GM19467 (cell line): ENCODE results near the gene AAMDC.
"Not testable (repeated sequence)": the region's sequence is repeated elsewhere in the genome, so short reads cannot be mapped to it uniquely, and the experiment has no call there.

ENCODE experiments used
- ATAC-seq: cut with Tn5 transposase; IDR thresholded peaks from one replicate; pipeline ENCODE4 v1.9.1; 2021; ENCODE audit warnings: mild to moderate bottlenecking, moderate library complexity; ENCODE audit not compliant: unreplicated experiment

Gene AAMDC

DNA sequence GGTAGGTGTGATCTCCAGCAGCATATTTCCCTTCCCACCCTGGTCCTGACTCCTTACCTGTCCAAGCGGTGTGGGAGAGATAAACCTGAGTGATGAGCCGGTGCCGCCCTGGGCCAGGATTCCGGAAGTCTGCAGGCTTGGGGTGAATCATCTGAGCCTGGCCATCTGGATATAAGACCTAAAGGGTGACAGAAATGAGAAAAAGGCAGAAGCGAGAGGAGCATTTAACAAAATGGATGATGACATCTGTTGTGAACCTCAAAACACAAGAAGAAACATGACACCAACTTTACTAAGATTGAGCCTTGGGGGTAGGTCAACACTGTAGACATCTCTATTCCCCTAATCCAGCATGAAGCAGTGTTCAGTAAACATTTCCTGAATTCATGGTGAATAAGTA is 62.8 kb downstream of the AAMDC start:
- no peak for ATAC-seq

DNA sequence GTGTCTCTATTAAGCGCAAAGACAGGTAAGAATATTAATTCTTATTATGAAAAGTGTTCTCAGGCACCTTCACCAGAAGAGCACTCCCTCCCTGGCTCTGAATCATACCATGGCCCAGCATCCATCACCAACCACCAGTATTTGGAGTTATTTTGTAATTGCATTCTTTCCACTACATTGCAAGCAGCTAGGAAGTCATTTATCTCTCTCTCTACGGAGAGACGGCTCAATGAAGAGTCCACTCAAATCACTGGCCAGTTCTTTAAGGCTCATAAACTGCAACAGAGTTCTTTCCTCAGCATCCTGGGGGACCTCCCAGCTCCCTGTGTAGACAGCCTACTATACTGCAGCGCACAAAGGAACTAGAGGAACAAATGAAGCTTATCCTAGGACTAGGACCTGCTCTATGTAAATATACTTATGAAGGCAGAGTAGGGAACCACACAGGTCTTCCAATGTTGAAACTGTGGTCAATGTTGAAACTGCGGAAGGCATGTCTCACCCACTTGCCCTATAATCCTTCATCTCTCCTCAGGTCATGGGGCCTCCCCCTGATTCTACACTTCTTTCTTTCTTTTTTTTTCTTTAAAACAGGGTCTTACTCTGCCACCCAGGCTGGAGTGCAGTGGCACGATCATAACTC is 63.4 kb downstream of the AAMDC start:
- no peak for ATAC-seq

DNA sequence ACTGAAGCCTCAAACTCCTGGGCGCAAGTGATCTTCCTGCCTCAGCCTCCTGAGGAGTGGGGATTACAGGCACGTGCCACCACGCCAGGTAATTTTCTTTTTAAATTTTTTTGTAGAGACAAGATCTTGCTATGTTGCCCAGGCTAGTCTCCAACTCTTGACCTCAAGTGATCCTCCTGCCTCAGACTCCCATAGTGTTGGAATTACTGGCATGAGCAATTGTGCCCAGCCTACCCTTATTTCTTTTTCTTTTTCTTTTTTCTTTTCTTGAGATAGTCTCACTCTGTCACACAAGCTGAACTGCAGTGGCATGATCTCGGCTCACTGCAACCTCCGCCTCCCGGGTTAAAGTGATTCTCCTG is 63.9 kb downstream of the AAMDC start:
- ATAC-seq, result no peak

DNA sequence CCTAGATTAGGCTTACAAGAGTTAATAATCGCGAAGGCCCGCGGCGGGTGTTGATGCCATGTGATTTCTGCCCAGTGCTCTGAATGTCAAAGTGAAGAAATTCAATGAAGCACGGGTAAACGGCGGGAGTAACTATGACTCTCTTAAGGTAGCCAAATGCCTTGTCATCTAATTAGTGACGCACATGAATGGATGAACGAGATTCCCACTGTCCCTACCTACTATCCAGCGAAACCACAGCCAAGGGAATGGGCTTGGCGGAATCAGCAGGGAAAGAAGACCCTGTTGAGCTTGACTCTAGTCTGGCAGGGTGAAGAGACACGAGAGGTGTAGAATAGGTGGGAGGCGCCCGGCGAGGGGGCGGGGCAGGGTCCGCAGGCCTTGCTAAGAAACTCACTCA is 65.5 kb downstream of the AAMDC start:
- no peak for ATAC-seq

DNA sequence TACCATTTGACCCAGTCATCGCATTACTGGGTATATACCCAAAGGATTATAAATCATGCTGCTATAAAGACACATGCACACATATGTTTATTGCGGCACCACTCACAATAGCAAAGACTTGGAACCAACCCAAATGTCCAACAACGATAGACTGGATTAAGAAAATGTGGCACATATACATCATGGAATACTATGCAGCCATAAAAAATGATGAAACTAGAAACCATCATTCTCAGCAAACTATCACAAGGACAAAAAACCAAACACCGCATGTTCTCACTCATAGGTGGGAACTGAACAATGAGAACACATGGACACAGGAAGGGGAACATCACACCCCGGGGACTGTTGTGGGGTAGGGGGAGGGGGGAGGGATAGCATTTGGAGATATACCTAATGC is 68.1 kb downstream of the AAMDC start:
- not testable (repeated sequence) for ATAC-seq

DNA sequence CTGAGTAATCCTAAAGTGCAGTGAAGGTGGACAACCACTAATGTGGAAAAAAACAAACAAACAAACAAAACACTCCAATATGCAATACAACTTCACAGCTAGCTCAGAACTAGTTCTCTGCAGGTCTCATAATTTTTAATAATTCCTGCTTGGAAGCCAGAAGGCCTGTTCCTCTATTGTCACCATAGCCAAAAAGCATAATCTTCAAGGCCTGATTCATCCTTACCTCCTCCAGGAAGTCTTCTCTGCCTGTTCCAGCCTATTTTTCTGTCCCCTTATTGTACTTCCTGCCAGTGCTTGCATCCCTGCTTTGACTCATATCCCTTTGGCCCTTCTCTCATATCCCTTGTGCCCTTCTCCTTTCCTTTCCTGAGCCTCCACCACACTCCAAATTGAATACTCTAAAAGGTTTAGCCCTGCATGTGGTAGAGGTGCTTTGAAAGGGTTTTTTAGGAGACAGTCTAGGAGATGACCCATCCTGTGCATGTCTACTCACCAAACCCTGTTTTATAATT is 69.2 kb downstream of the AAMDC start:
- ATAC-seq, result not testable (repeated sequence)

DNA sequence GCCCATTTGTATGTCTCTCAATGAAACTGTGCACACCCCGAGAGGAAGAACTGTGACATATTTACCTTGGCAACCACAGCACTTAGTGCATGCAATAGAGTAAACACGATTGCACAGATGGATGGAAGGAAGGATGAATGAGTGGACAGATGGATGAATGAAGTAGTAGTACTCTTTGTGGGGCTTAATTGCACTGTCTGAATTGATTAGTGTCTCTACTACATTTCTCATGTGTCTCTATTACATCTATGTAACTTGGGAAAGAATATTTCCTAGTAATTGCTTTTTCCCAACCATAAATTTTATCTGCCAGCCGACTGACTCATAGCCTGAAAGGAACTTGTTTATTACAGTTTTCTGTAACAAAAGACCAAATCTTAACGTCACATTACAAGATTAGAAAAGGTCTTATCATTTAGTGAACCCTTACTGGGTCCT is 69.7 kb downstream of the AAMDC start:
- not testable (repeated sequence) for ATAC-seq

DNA sequence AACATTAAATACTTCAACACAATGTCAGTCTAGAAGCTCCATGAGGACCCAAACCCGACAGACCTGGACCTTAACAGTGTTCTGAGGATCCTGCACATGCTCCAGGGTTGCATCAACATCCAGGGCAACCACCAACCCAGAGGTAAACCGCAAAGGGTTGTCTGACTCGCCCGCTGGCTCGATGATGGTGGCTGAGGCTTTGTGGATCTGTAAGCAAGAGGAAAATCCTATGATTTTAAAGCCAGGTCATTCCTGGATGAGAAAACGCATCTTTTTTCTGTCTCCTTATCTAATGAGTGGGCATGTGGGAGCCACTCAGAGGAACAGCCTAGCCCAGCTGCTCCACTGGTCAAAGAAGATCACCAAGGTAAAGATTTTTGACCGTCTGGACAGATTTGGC is 70.3 kb downstream of the AAMDC start:
- not testable (repeated sequence) for ATAC-seq

DNA sequence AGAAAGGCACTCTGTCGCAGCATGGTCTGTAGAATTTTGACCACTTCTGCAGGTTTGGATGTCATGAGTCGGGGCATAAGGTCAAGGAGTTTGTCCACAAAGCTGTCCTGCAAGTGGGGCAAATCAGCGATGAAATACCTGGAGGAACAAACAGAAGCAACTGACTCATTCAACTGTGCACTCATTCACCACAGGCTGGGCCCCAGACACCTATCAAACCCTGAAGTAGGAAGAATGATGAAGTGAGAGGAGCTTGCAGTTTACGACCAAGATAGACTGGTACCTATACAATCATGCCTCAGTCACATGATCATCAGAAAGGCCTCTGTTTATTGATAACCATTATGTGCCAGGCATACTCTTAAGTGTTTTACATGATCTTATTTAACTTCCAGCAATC is 70.8 kb downstream of the AAMDC start:
- ATAC-seq, result not testable (repeated sequence)

DNA sequence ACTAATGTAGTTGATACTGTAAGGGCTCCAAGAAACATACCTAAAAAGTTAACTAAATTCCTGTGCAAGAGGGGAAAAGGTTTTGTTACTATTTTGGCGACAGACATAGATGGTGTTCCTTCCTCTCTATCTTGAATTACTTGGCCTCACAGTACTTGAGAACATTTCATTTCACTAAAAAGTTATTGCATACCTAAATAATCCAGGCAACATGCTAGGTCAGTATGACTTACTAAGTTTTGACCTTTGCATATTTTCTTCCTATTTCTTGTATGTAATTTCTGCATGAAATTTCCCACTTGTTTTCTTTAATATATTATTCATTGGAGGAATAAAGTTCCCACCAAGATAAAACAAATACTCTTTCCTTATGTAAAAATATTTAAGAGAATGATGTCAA is 74.0 kb downstream of the AAMDC start:
- ATAC-seq, result not testable (repeated sequence)

DNA sequence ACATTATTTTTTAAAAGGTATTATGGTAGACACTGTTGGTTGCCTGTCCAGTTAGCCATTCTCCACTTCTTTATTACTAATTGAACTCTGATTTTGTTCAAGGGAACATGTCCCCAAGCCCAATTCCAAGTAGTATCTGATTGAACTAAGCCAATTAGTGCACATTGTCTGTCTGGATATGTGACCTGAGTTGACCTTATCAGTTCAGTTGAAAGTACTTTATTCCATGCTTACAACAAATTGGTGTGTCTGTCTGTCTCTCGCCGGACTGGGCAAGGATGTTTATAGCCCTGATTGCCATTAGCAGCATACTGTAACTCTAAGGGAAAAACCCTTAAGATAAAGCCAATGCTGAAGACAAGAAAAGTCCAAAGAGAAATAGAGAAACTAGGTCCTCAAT is 87.9 kb downstream of the AAMDC start:
- no peak for ATAC-seq

DNA sequence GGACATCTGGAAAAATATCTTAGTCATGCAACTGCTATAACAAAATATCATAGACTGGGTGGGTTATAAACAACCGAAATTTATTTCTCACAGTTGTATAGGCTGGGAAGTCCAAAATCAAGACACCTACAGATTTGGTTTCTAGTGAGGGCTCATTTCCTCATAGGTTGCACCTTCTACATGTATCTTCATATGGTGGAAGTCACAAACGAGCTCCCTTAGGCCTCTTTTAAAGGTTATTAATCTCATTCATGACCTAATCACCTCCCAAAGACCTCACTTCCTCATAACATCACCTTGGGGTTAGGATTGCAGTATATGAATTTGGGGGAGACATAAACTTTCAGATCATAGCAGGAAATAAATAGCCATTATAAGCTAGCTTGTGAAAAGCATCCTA is 88.3 kb downstream of the AAMDC start:
- no peak for ATAC-seq

DNA sequence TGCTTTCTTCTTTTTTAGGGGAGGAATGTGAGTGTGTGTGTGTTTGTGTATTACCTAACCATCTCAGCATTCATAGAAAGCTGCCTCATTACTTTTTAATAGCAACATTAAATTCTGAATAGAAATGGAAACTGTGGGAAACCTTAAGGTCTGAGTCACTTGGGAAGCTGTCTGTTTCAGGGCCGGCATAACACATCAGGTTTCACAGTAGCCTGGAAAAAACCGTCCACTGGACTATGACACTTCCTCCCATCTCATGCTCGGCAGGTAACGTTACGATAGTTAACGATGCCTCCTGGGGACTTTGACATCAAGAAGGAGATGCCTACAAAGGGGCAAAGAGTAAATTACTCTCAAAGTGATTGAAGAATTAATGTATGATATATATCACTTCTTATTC is 89.9 kb downstream of the AAMDC start:
- ATAC-seq, result not testable (repeated sequence)

DNA sequence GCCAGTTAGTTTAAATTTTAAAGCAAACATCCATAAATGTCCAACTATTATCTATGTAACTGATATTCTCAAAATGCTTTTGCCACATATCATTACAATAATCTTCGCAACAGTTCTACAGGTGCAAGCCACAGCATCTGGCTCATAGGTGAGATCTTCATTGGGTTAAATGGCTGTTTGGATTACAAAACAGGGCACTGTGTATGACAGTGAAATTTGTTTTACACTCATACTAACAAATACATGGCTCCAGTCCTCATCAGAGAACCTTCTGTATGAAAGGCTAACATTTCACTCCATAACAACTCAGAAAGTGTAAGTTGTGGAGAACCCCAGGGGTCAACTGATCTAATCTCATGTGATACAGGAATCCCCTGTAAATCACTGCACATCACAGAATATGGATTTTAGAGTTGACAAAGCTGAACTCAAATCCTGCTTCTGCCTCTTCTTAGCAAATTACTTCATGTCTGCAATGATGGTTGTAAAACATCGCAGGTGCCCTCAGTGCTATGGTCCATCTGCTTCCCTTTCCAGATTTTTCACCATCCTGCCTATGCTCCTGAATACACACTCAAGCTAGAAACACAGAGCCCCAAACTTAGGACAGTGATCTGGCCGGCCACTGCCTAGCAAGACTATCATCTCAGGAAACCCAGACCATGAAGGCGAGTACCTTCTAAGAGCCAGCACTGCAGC is 92.8 kb downstream of the AAMDC start:
- ATAC-seq, result not testable (repeated sequence)

DNA sequence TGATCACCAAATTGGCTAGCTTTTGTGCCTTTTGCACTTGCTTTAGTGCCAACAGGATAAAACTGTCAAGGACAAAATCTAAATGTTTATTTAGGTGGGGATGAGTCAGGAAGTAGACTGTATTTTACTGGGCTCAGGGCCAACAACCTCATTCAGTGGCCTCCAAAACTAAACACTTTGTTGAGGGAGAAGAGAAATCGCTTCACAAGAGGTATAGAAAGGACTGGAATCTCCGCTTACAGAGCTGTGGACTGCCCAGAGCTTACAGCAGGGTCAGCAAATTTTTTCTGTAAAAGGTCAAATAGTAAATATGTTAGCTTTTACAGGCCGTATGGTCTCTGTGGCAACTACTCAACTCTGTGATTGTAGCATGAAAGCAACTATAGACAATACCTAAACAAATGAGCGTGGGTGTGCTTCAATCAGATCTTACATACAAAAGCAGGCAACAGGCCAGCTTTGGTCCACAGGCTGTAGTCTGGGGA is 93.4 kb downstream of the AAMDC start:
- not testable (repeated sequence) for ATAC-seq

DNA sequence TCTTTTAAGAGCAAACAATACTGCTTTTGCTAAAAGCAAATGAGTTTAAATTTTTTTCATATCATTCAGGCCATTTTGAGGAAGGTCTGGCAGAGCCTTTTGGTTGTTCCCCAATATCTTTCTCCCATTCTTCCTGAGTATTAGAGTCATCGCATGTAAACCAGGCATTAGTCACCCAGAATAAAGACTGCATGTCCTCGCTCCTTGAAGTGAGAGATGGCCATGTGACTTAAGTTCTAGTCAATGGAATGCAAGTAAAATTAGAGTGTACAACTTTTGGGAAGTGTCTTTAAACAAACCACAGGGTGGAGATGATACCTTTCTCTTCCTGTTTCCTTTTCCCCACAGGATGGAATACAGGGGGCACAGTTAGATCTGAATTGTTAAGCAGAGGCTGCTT is 96.8 kb downstream of the AAMDC start:
- not testable (repeated sequence) for ATAC-seq
